Left lung (tissue), 10 donors: ENCODE results near the gene C1QTNF3. TPM values are rescaled to one million over a fixed set of nuclear protein-coding genes. Genes with fewer than 3 reads are reported as not detected.
A peak's percentile ranks its signal among the peaks of the same experiment; 100 is the strongest.

Source experiments
- ATAC-seq: fragments of 200-7000 bp; cut with Tn5 transposase; one replicate; pipeline ENCODE4 v1.9.1; 2020; ENCODE audit warnings: moderate library complexity
- DNase-seq, 4 donors: peaks; one replicate each; pipeline ENCODE4 v3.0.0-alpha.2; 2013 to 2020
- H3K27ac ChIP-seq, 2 donors: fragments of 200-600 bp; sonication (generic) in 1 of 2; one replicate each; pipeline versions ENCODE4 v1.5.0 to v1.8.0; 2020 to 2021
- H3K27me3 ChIP-seq, 2 donors: fragments of 200-600 bp; sonication (generic) in 1 of 2; one replicate each; pipeline versions ENCODE4 v1.5.0 to v1.8.0; 2020 to 2021
- H3K36me3 ChIP-seq, 2 donors: fragments of 200-600 bp; sonication (generic) in 1 of 2; one replicate each; pipeline versions ENCODE4 v1.5.0 to v1.8.0; 2020 to 2021
- H3K4me1 ChIP-seq, 2 donors: fragments of 200-600 bp; one replicate each; pipeline ENCODE4 v1.8.0; 2021
- H3K4me3 ChIP-seq, 2 donors: fragments of 200-600 bp; sonication (generic) in 1 of 2; one replicate each; pipeline versions ENCODE4 v1.5.0 to v1.8.0; 2020 to 2021; ENCODE audit warnings: mild to moderate bottlenecking in 1 of 2
- H3K9me3 ChIP-seq, 2 donors: fragments of 200-600 bp; sonication (generic) in 1 of 2; one replicate each; pipeline versions ENCODE4 v1.5.0 to v1.8.0; 2020 to 2021
- intact Hi-C, 2 donors: fragments of 100-400 bp; cut with DNase I; formaldehyde crosslinking; loops; one replicate each; pipeline versions ENCODE4 v1.11.2 to v1.14.2; 2022
- polyA plus RNA-seq, 6 donors: library from polyadenylated mRNA; unstranded; fragments of 120-200 nt; gene quantifications; one replicate each; pipeline ENCODE4 v1.2.1, GENCODE V29; 2013; ENCODE audit not compliant: insufficient read length in 6 of 6
- total RNA-seq, 2 donors: library from RNA; stranded (reverse); fragmentation: NEBNext Ultra II Directional; extraction: Animal tissue kit (Norgen Biotek cat#: 25700); gene quantifications; one replicate each; pipeline ENCODE4 v1.2.1, GENCODE V29; 2021
- TF ChIP-seq, protein P1 (sequence below), 2 donors: fragments of 200-600 bp; sonication (generic) in 1 of 2; IDR thresholded peaks; one replicate each; pipeline versions ENCODE4 v1.5.0 to v1.8.0; 2021; ENCODE audit warnings: antibody characterized with exemption in 2 of 2
- donor health status: DM: no; HTN: yes; CAD: no.
- donor health status: DM: no; HTN: no; CAD: no.

C1QTNF3 gene
- total and polyA plus RNA-seq, 8 donors: 4.5 to 31.1 (median 23.4) TPM

DNA sequence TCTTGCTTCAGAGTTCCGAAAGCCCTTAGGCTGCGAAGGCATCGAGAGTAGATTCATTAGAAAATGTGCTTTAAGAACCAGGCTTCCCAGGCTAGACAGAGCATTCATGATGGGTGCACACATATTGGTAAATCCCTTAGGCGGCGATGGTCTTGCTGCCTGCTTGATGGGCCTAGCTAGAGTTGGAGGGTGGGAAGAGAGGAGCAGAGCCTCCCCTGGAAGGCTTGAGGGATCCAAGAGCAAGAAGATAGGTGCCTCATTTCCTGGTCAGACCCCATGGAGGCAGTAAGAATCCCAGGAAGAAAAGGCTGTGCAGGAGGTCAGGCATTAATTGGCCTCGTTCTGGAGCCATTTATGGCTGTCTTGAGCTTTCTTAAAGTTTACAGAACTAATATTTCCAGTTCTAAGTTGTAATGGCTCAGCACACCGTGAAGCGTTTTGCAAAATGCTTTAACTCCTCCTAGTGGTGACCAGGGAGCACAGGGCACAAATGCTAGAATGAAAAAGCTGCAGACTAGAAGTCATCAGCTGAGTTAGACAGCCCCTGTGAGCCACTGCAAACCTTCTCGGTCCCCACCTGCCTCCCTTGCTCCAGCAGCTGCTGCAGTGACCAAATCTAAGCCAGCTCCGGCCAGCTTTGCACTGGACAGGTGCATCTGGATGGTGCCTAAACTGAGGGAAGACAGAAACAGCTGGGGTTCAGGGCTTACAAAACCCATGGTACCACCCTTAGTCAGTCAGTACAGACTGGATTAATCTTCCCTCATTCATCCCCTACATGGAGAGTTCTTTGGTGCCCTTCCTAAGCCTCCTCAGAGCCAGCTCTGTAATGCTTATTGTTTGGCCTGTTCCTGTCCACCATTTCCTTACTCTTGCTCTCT, 73.2 kb downstream of the C1QTNF3 start:
- H3K9me3 ChIP-seq: no peaks in the 10 kb centered on the region
- H3K4me3 ChIP-seq: no peak overlapping the region
- H3K27ac ChIP-seq: no peak overlapping the region
- peak; percentile 82 for ATAC-seq
- DNase-seq: peak in 2 of 4 donors; percentile 26 to 68
- TF ChIP-seq, protein P1, sequence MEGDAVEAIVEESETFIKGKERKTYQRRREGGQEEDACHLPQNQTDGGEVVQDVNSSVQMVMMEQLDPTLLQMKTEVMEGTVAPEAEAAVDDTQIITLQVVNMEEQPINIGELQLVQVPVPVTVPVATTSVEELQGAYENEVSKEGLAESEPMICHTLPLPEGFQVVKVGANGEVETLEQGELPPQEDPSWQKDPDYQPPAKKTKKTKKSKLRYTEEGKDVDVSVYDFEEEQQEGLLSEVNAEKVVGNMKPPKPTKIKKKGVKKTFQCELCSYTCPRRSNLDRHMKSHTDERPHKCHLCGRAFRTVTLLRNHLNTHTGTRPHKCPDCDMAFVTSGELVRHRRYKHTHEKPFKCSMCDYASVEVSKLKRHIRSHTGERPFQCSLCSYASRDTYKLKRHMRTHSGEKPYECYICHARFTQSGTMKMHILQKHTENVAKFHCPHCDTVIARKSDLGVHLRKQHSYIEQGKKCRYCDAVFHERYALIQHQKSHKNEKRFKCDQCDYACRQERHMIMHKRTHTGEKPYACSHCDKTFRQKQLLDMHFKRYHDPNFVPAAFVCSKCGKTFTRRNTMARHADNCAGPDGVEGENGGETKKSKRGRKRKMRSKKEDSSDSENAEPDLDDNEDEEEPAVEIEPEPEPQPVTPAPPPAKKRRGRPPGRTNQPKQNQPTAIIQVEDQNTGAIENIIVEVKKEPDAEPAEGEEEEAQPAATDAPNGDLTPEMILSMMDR (IDR thresholded peaks at IDR 0.05): peak; percentile 47 to 71
- H3K27me3 ChIP-seq: no peaks in the 10 kb centered on the region
- H3K4me1 ChIP-seq: no peaks in the 10 kb centered on the region
- intact Hi-C loops: no loop called here
- no peaks in the 10 kb centered on the region for H3K36me3 ChIP-seq

DNA sequence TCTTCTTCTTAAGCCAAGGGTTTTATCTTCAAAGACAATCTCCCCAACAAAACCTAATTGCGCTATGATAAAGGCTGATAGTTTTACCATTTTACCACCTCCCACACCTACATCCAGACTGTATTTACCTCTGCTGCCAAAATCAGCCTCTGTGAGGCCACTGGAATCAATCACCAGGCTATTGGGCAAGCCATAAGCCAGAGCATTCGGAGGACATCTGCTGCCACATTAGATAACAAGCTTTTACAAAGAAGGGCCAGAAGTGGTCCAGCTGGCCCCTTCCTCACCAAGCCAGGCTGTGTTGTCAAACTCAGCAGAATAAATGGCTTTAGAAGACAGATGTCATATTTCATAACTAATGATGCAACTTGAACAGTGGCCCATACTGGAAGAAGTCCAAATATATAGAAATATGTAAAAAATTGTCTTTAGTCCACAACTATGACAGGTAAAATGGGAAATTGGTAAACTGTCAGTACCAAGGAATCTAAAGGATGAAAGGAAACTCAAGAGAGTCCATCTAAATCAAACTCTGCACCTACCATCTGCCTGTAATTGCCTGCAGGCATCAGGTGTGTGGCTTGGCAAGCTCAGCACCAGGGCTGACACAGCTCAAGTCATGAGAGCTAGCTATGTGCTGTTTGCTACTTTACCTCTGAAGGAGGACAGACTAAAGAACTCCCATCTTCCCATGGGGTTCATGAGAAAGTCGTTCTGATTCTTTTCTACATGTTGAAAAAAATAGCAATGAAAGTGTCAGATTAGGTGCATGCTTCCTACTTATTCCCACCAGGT, 74.6 kb downstream of the C1QTNF3 start:
- H3K27ac ChIP-seq: no peak overlapping the region
- H3K27me3 ChIP-seq: no peaks in the 10 kb centered on the region
- intact Hi-C loops: no loop called here
- no peak overlapping the region for H3K4me3 ChIP-seq
- TF ChIP-seq, protein P1 (IDR thresholded peaks at IDR 0.05): no peak
- H3K36me3 ChIP-seq: no peaks in the 10 kb centered on the region
- no peaks in the 10 kb centered on the region for H3K4me1 ChIP-seq
- ATAC-seq (no peak), DNase-seq (peak in 2 of 4 donors; percentile 39 to 64)
- H3K9me3 ChIP-seq: no peaks in the 10 kb centered on the region

Other genes with a start within 250 kb of the C1QTNF3 start
- gene ADAMTS12, start 151.2 kb downstream of the C1QTNF3 start, total RNA-seq: 10 to 100 TPM; 11.6 to 34.4 TPM
- gene ADAMTS12, start 151.2 kb downstream of the C1QTNF3 start, polyA plus RNA-seq: 10 to 100 TPM; 42.8 to 59.1 (median 56.0) TPM
- not detected for gene RXFP3, start 106.8 kb downstream of the C1QTNF3 start, total RNA-seq
- under 1 TPM in 2 of 6 donors, not detected in 4; 0.09 to 0.10 TPM for gene RXFP3, start 106.8 kb downstream of the C1QTNF3 start, polyA plus RNA-seq
- gene SLC45A2, start 58.5 kb downstream of the C1QTNF3 start, total RNA-seq: not detected
- under 1 TPM in 5 of 6 donors, not detected in 1; 0.08 to 0.42 (median 0.12) TPM for gene SLC45A2, start 58.5 kb downstream of the C1QTNF3 start, polyA plus RNA-seq
- 10 to 100 TPM; 13.6 to 24.3 TPM for gene AMACR, start 35.2 kb downstream of the C1QTNF3 start, total RNA-seq
- gene AMACR, start 35.2 kb downstream of the C1QTNF3 start, polyA plus RNA-seq: 10 to 100 TPM in 5 of 6 donors, 1 to 10 TPM in 1; 9.5 to 15.8 (median 12.2) TPM